ENCODE measurements around the gene SFXN2. TPM values are rescaled to one million over a fixed set of nuclear protein-coding genes. Genes with fewer than 3 reads are reported as not detected.

The SFXN2 gene
- total RNA-seq, 2 donors from 2014 or later = 18.0 to 28.0 TPM

DNA sequence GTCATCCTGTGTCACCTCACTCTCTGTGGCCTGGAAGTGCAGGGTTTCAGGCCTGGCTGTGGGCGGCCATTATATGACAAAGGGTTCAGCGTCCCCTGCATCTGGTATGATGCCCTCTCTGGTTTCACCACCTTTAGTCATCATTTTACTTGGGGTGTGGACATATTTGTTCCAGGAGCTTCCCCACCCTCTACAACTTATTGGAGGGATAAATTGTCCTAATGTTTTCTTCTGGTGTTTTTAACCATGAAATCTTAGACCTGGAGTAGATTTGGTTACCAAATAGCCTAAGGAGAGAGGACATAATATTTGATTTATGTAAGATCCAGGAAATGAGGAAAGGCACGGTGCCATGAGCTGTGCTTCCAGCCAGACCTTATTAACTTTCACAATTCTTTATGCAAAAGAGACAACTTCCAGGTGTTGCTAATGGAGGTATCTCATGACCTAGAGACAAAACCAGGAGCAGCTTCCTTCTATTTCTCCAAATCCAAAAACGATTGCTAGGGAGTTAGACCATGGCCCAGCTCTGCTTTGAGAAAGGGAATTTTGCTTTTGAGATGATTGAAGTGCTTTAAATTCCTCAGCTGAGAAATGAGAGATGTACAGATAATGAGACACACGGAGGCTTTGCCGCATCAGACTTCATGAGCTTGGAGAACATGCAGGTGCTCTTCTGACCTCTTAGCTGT is 50.2 kb downstream of the SFXN2 start:
- no peaks in the 10 kb centered on the region for H3K9me3 Mint-ChIP-seq
- H3K4me3 Mint-ChIP-seq = no peak overlapping the region
- ATAC-seq (replicated peaks) = peak; percentile 82
- peaks cover 51% of the 10 kb centered on the region for H3K36me3 Mint-ChIP-seq (ENCODE audit: low read depth)
- peak overlapping the region; percentile 1 for H3K27ac Mint-ChIP-seq
- H3K27me3 Mint-ChIP-seq = no peaks in the 10 kb centered on the region
- peaks cover 29% of the 10 kb centered on the region for H3K4me1 Mint-ChIP-seq

DNA sequence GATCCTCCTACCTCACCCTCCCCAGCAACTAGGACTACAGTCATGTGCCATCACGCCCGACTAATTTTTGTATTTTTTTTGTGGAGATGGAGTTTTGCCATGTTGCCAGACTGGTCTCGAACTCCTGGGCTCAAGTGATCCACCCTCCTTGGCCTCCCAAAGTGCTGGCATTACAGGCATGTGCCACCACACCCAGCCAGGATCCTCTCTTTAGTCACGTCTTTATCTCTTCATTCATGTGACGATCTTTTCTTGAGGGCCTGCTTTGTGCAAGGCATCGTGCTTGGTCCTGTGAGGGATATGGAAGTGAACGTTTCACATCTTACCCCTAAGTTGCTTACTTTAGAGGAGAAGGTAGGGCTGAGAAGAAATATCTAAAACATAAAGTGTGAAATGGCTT is 50.9 kb downstream of the SFXN2 start:
- H3K36me3 Mint-ChIP-seq (ENCODE audit: low read depth) = peaks cover 45% of the 10 kb centered on the region
- ATAC-seq (replicated peaks) = no peak
- H3K4me3 Mint-ChIP-seq = no peak overlapping the region
- H3K4me1 Mint-ChIP-seq = peaks cover 34% of the 10 kb centered on the region
- no peaks in the 10 kb centered on the region for H3K9me3 Mint-ChIP-seq
- H3K27ac Mint-ChIP-seq = peak overlapping the region; percentile 1
- H3K27me3 Mint-ChIP-seq = no peaks in the 10 kb centered on the region

GRCh38 chr10:102767428-102768160 is 53.2 kb downstream of the SFXN2 start:
- peaks cover 33% of the 10 kb centered on the region for H3K4me1 Mint-ChIP-seq
- H3K9me3 Mint-ChIP-seq = no peaks in the 10 kb centered on the region
- H3K36me3 Mint-ChIP-seq (ENCODE audit: low read depth) = peaks cover 33% of the 10 kb centered on the region
- H3K27ac Mint-ChIP-seq = no peak overlapping the region
- H3K4me3 Mint-ChIP-seq = peak overlapping the region; percentile 16
- no peaks in the 10 kb centered on the region for H3K27me3 Mint-ChIP-seq
- ATAC-seq (replicated peaks) = peak; percentile 54

GRCh38 chr10:102769375-102770107 is 55.1 kb downstream of the SFXN2 start:
- Mint-ChIP-seq H3K4me3 (no peak overlapping the region), H3K9me3 (no peaks in the 10 kb centered on the region), H3K36me3 (ENCODE audit: low read depth) (peaks cover 27% of the 10 kb centered on the region), H3K4me1 (peaks cover 47% of the 10 kb centered on the region), H3K27me3 (no peaks in the 10 kb centered on the region), H3K27ac (peak overlapping the region; percentile 41)
- no peak for ATAC-seq (replicated peaks)

- peak; percentile 38 for ATAC-seq (replicated peaks)
- peak overlapping the region; percentile 41 for H3K27ac Mint-ChIP-seq
Measured at GRCh38 chr10:102770108-102770482, 55.7 kb downstream of the SFXN2 start.

GRCh38 chr10:102770792-102771191 is 56.4 kb downstream of the SFXN2 start:
- Mint-ChIP-seq H3K27me3 (no peaks in the 10 kb centered on the region), H3K4me3 (no peak overlapping the region), H3K27ac (peak overlapping the region; percentile 46), H3K36me3 (ENCODE audit: low read depth) (peaks cover 23% of the 10 kb centered on the region), H3K4me1 (peaks cover 51% of the 10 kb centered on the region), H3K9me3 (no peaks in the 10 kb centered on the region)
- peak; percentile 36 for ATAC-seq (replicated peaks)

More at GRCh38 chr10:102770108-102770482, 55.7 kb downstream of the SFXN2 start:
- Mint-ChIP-seq H3K36me3 (ENCODE audit: low read depth) (peaks cover 27% of the 10 kb centered on the region), H3K27me3 (no peaks in the 10 kb centered on the region), H3K9me3 (no peaks in the 10 kb centered on the region), H3K4me3 (no peak overlapping the region), H3K4me1 (peaks cover 49% of the 10 kb centered on the region)

GRCh38 chr10:102773320-102773719 is 58.9 kb downstream of the SFXN2 start:
- Mint-ChIP-seq H3K27ac (peak overlapping the region; percentile 61), H3K27me3 (no peaks in the 10 kb centered on the region), H3K4me3 (no peak overlapping the region), H3K9me3 (no peaks in the 10 kb centered on the region), H3K36me3 (ENCODE audit: low read depth) (peaks cover 26% of the 10 kb centered on the region), H3K4me1 (peaks cover 43% of the 10 kb centered on the region)
- no peak for ATAC-seq (replicated peaks)

GRCh38 chr10:102773986-102774385 is 59.5 kb downstream of the SFXN2 start:
- Mint-ChIP-seq H3K27ac (peak overlapping the region; percentile 61), H3K9me3 (no peaks in the 10 kb centered on the region), H3K36me3 (ENCODE audit: low read depth) (peaks cover 26% of the 10 kb centered on the region), H3K4me1 (peaks cover 43% of the 10 kb centered on the region), H3K4me3 (peak overlapping the region; percentile 4), H3K27me3 (no peaks in the 10 kb centered on the region)
- ATAC-seq (replicated peaks) = peak; percentile 30

DNA sequence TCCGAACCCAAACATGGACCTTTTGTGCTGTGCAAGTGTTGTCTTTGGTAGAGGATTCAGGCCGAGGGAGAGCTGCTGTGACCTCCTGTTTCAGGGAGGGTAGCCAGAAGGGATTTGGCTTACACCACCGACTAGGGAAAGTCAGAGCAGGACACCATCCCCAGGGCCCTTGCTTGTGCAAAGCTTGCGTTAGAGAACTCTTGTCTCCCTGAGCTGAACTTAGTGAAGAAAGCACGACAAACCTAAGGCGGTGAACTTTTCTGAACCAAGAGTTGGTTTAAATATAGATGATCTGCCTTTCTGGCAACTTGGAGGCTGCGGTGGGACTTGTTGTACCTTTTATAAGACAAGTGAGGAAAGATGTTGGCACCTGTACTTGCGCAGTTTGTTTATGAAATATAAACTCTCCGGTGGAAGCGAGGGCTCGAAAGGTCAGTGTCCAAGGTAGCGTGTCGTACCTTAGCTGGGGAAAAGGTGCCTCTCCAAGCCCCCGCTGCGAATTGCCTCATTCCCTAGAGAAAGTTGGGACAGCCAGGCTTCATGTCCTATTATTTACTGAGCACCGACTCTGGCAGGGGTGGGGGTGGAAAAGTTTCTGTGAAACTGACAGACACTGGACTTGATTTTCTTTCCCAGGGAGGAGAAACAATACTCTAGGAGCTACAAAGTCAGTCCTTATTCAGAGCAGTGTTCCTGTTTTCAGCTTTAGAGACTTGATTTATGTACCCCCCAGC is 60.9 kb downstream of the SFXN2 start:
- ATAC-seq (replicated peaks) = no peak
- Mint-ChIP-seq H3K27ac (no peak overlapping the region), H3K36me3 (ENCODE audit: low read depth) (peaks cover 35% of the 10 kb centered on the region), H3K27me3 (no peaks in the 10 kb centered on the region), H3K4me3 (no peak overlapping the region), H3K4me1 (peaks cover 38% of the 10 kb centered on the region), H3K9me3 (no peaks in the 10 kb centered on the region)

- Mint-ChIP-seq H3K27me3 (no peaks in the 10 kb centered on the region), H3K4me1 (peaks cover 32% of the 10 kb centered on the region), H3K27ac (no peak overlapping the region), H3K36me3 (ENCODE audit: low read depth) (peaks cover 35% of the 10 kb centered on the region), H3K9me3 (no peaks in the 10 kb centered on the region), H3K4me3 (no peak overlapping the region)
- ATAC-seq (replicated peaks) = no peak
Measured at GRCh38 chr10:102775935-102776669, 61.7 kb downstream of the SFXN2 start.

GRCh38 chr10:102776779-102777456 is 62.5 kb downstream of the SFXN2 start:
- no peak for ATAC-seq (replicated peaks)
- no peak overlapping the region for H3K27ac Mint-ChIP-seq
- peaks cover 36% of the 10 kb centered on the region for H3K4me1 Mint-ChIP-seq
- H3K4me3 Mint-ChIP-seq = no peak overlapping the region
- no peaks in the 10 kb centered on the region for H3K9me3 Mint-ChIP-seq
- H3K36me3 Mint-ChIP-seq (ENCODE audit: low read depth) = peaks cover 35% of the 10 kb centered on the region
- H3K27me3 Mint-ChIP-seq = no peaks in the 10 kb centered on the region

GRCh38 chr10:102777711-102778453 is 63.4 kb downstream of the SFXN2 start:
- Mint-ChIP-seq H3K27ac (peak overlapping the region; percentile 32), H3K36me3 (ENCODE audit: low read depth) (peaks cover 35% of the 10 kb centered on the region), H3K4me1 (peaks cover 41% of the 10 kb centered on the region), H3K27me3 (no peaks in the 10 kb centered on the region), H3K9me3 (no peaks in the 10 kb centered on the region), H3K4me3 (no peak overlapping the region)
- no peak for ATAC-seq (replicated peaks)

GRCh38 chr10:102778781-102779180 is 64.3 kb downstream of the SFXN2 start:
- peak overlapping the region; percentile 32 for H3K27ac Mint-ChIP-seq
- peaks cover 37% of the 10 kb centered on the region for H3K4me1 Mint-ChIP-seq
- H3K36me3 Mint-ChIP-seq (ENCODE audit: low read depth) = peaks cover 29% of the 10 kb centered on the region
- H3K27me3 Mint-ChIP-seq = no peaks in the 10 kb centered on the region
- H3K9me3 Mint-ChIP-seq = no peaks in the 10 kb centered on the region
- no peak overlapping the region for H3K4me3 Mint-ChIP-seq
- ATAC-seq (replicated peaks) = no peak

Measured in activated T-helper 17 cell treated with anti-CD3 and anti-CD28 coated beads, Interleukin-2, amount 50 U/mL, for 72 hours (primary cell).